T-cell (primary cell): ENCODE data around the gene SNX25. TPM values are rescaled to one million over a fixed set of nuclear protein-coding genes. Genes with fewer than 3 reads are reported as not detected.
"Not testable (repeated sequence)": the region's sequence is repeated elsewhere in the genome, so short reads cannot be mapped to it uniquely, and the experiment has no call there.

Source experiments
- ATAC-seq, 4 experiments: fragments of 200-7000 bp in 3 of 4; fragments of 150-1000 bp in 1 of 4; cut with Tn5 transposase; replicated peaks in 1 of 4; 1 replicate in 3 of 4; 2 replicates in 1 of 4; pipeline ENCODE4 v1.10.0; 2021; ENCODE audit warnings: moderate library complexity in 3 of 4, mild to moderate bottlenecking in 2 of 4, moderate number of reproducible peaks in 1 of 4
- CTCF ChIA-PET, 2 donors: fragments of 300-600 bp; sonication (Branson Sonifier 250); formaldehyde crosslinking; loops; one replicate each; lab custom pipeline; 2022; ENCODE audit warnings: antibody characterized with exemption in 2 of 2; lab: Charles Lee
- POLR2A ChIA-PET, 2 donors: fragments of 300-600 bp; sonication (Branson Sonifier 250); formaldehyde crosslinking; loops; one replicate each; lab custom pipeline; 2022; ENCODE audit warnings: antibody characterized with exemption in 2 of 2; lab: Charles Lee
- DNase-seq, 35 experiments: peaks; one replicate each; pipeline versions ENCODE4 v3.0.0 to v3.0.0-alpha.2; 2013 to 2023
- H3K27ac ChIP-seq: one replicate; pipeline ENCODE4 v1.5.1; 2013; ENCODE audit warnings: low read length
- H3K27me3 ChIP-seq, 2 experiments: replicated peaks in 1 of 2; 1 replicate in 1 of 2; 2 replicates in 1 of 2; pipeline versions ENCODE4 v1.6.1 to v1.7.0; 2013; ENCODE audit warnings: low read length in 1 of 2, mixed read lengths in 1 of 2; ENCODE audit not compliant: control insufficient read depth in 2 of 2, insufficient read depth in 2 of 2; ENCODE audit errors: extremely low read depth in 1 of 2
- H3K36me3 ChIP-seq, 2 donors: 1 replicate in 1 of 2; 2 replicates in 1 of 2; pipeline versions ENCODE4 v1.6.1 to v1.7.0; 2013; ENCODE audit warnings: low read length in 1 of 2; ENCODE audit not compliant: control insufficient read depth in 2 of 2, insufficient read depth in 1 of 2; ENCODE audit errors: extremely low read depth in 1 of 2
- H3K4me1 ChIP-seq, 2 experiments: 1 replicate in 1 of 2; 2 replicates in 1 of 2; pipeline versions ENCODE4 v1.6.1 to v1.7.0; 2013; ENCODE audit warnings: low read length in 2 of 2, mixed read lengths in 1 of 2; ENCODE audit not compliant: insufficient read depth in 2 of 2, control insufficient read depth in 1 of 2; ENCODE audit errors: extremely low read depth in 1 of 2
- H3K4me3 ChIP-seq, 2 donors: 1 replicate in 1 of 2; 2 replicates in 1 of 2; pipeline versions ENCODE4 v1.5.1 to v1.7.0; 2013; ENCODE audit warnings: mild to moderate bottlenecking in 2 of 2, low read length in 1 of 2, moderate library complexity in 1 of 2; ENCODE audit not compliant: control insufficient read depth in 1 of 2; ENCODE audit errors: extremely low read depth in 1 of 2
- H3K9me3 ChIP-seq: 2 replicates; pipeline ENCODE4 v1.7.0; 2013
- H3K27ac Mint-ChIP-seq, 2 donors: one replicate each; pipeline ENCODE4 v1.8.0; 2020 to 2021; ENCODE audit warnings: mild to moderate bottlenecking in 2 of 2, mixed read lengths in 2 of 2
- H3K27me3 Mint-ChIP-seq, 2 donors: one replicate each; pipeline ENCODE4 v1.8.0; 2021 to 2022; ENCODE audit warnings: mixed read lengths in 2 of 2
- H3K36me3 Mint-ChIP-seq: one replicate; pipeline ENCODE4 v1.8.0; 2021; ENCODE audit warnings: mixed read lengths
- H3K4me1 Mint-ChIP-seq, 3 donors: one replicate each; pipeline ENCODE4 v1.8.0; 2020 to 2022; ENCODE audit warnings: mixed read lengths in 3 of 3, mild to moderate bottlenecking in 1 of 3
- H3K4me3 Mint-ChIP-seq, 3 donors: one replicate each; pipeline ENCODE4 v1.8.0; 2020 to 2022; ENCODE audit warnings: mild to moderate bottlenecking in 3 of 3, mixed read lengths in 3 of 3, moderate library complexity in 3 of 3
- H3K9me3 Mint-ChIP-seq, 3 donors: one replicate each; pipeline ENCODE4 v1.8.0; 2020 to 2022; ENCODE audit warnings: mixed read lengths in 3 of 3
- WGBS: methylation state at CpG from one replicate; pipeline ENCODE4 v1.1.5; 2013; ENCODE audit warnings: missing lambda C conversion rate; ENCODE audit not compliant: insufficient coverage; 5-methylcytosine and 5-hydroxymethylcytosine counted together
- total RNA-seq, 35 experiments: library from RNA in 6 of 35; stranded (reverse) in 6 of 35; fragments of 120-200 nt in 1 of 35; gene quantifications; one replicate each; pipeline versions ENCODE4 v1.2.1 to v1.2.4 and lab custom pipeline; 2013 to 2026

The SNX25 gene
- total RNA-seq, 5 donors from 2014 or later (not counting 1 experiment from before 2014, with no cell fraction given), result 14.0 to 19.3 (median 16.4) TPM

DNA sequence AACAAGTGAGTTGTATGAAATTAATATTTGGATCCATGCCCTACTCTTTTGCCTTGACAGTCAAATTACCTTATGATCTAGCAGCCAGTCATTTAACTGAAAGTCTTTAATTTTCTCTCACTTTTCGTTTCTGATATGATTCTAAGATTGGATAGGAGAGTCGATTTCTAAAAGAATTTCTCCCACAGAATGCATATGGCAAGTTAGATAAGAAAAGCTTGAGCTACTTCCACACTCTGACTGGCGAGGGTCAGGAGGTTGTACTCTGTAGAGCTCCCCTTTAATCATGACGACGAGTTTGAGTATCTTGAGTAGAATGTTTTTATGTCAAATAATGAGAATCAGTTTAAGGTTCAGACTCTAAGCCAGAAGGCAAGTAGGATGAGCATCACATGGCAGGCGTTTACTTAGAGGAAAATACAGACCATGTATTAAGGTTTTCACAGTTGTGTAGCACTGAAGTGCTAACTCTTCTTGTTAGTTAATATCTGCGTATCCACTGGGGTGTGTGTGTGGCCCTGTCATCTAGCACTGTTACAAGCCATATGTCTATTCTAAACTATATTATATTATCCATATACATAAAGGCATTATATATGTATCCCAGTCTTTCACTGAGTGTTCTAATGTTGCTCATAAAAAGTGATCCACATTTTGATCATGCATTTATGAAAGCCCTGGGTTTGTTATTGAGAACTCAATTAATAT, 148.5 kb downstream of the SNX25 start:
- DNase-seq, result no peak
- WGBS, result 89% methylated on average over 4 of the region's 7 CpGs
- H3K4me1 Mint-ChIP-seq, result no peaks in the 10 kb centered on the region
- H3K27ac Mint-ChIP-seq, result no peak overlapping the region
- Histone ChIP-seq H3K4me3 (no peak overlapping the region), H3K36me3 (peaks cover 6 to 26% of the 10 kb centered on the region in 2 donors), H3K27me3 (no peaks in the 10 kb centered on the region), H3K27ac (no peak overlapping the region), H3K9me3 (no peaks in the 10 kb centered on the region), H3K4me1 (no peaks in the 10 kb centered on the region)
- H3K36me3 Mint-ChIP-seq, result peaks cover 39% of the 10 kb centered on the region
- ChIA-PET CTCF (no interaction called here), POLR2A (no interaction called here)
- H3K9me3 Mint-ChIP-seq, result no peaks in the 10 kb centered on the region
- no peaks in the 10 kb centered on the region for H3K27me3 Mint-ChIP-seq
- H3K4me3 Mint-ChIP-seq, result no peak overlapping the region
- ATAC-seq, result no peak

- Histone ChIP-seq H3K4me3 (no peak overlapping the region), H3K9me3 (no peaks in the 10 kb centered on the region), H3K36me3 (peaks cover 6 to 21% of the 10 kb centered on the region in 2 donors), H3K27ac (no peak overlapping the region), H3K4me1 (no peaks in the 10 kb centered on the region), H3K27me3 (no peaks in the 10 kb centered on the region)
- no peak overlapping the region for H3K27ac Mint-ChIP-seq
- no peaks in the 10 kb centered on the region for H3K4me1 Mint-ChIP-seq
- ChIA-PET CTCF (no interaction called here), POLR2A (no interaction called here)
- H3K9me3 Mint-ChIP-seq, result no peaks in the 10 kb centered on the region
- no peak overlapping the region for H3K4me3 Mint-ChIP-seq
- DNase-seq (no peak), ATAC-seq (no peak)
- no peaks in the 10 kb centered on the region for H3K27me3 Mint-ChIP-seq
- 100% methylated on average over 2 of the region's 4 CpGs for WGBS
- H3K36me3 Mint-ChIP-seq, result peaks cover 40% of the 10 kb centered on the region
Observed at GRCh38 chr4:185358514-185358913, 149.1 kb downstream of the SNX25 start.

DNA sequence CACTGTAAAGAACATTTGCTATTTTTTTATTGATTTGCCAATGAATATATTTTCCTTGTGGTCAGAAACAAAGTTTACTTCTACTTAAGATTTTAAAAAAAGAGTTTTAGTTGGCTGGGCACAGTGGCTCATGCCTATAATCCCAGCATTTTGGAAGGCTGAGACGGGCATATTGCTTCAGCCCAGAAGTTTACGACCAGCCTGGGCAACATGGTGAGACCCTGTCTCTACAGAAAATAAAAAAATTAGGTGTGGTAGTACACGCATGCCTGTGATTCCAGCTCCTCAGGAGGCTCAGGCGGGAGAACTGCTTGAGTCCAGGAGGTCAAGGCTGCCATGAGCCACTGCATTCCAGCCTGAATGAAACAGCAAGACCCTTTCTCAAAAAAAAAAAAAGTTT, 149.6 kb downstream of the SNX25 start:
- Histone ChIP-seq H3K27ac (no peak overlapping the region), H3K36me3 (peaks cover 6 to 20% of the 10 kb centered on the region in 2 donors)
- no peak for ATAC-seq

DNA sequence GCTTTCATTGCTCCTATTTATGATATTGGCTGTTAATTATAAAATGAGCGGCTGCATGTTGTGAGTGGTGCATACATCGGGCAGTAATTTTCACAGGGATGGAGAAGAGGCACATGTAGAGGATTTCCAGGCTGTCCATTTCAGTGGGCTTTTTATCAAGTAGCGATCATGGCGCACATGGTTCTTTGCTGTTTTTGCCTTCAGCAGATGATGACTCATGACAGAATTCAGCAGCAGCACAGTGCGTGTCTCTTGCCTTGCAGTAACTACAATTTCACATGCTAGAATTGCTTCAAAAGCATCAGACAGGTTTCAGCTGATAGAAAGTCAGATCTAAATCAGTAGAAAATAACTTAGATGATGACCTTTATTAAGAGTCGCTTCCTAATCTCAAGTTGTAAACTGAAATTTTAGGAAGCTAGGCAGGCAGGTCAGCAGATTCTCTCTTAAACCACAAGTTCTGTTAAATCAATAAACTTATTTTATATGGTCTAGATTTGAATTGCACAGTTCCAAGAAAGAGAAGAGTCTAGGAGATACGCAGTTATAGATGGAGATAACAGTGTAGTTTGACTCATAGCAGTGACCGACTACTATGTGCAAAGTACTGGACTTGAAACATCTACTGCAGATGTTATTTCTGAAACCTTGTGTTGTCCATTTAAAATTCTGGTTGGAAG, 150.5 kb downstream of the SNX25 start:
- no peak for ATAC-seq
- ChIA-PET CTCF (no interaction called here), POLR2A (no interaction called here)
- no peaks in the 10 kb centered on the region for H3K4me1 Mint-ChIP-seq
- no peaks in the 10 kb centered on the region for H3K9me3 Mint-ChIP-seq
- H3K27me3 Mint-ChIP-seq, result no peaks in the 10 kb centered on the region
- H3K27ac ChIP-seq, result no peak overlapping the region
- peaks cover 6 to 16% of the 10 kb centered on the region in 2 donors for H3K36me3 ChIP-seq
- H3K4me3 ChIP-seq, result no peak overlapping the region
- DNase-seq, result no peak
- no peak overlapping the region for H3K27ac Mint-ChIP-seq
- H3K9me3 ChIP-seq, result no peaks in the 10 kb centered on the region
- H3K27me3 ChIP-seq, result no peaks in the 10 kb centered on the region
- H3K36me3 Mint-ChIP-seq, result peaks cover 31% of the 10 kb centered on the region
- no peak overlapping the region for H3K4me3 Mint-ChIP-seq
- WGBS, result 100% methylated on average over 7 of the region's 8 CpGs
- no peaks in the 10 kb centered on the region for H3K4me1 ChIP-seq

More for the DNA sequence above, 149.6 kb downstream of the SNX25 start:
- CTCF ChIA-PET, result no interaction called here
- H3K9me3 Mint-ChIP-seq, result no peaks in the 10 kb centered on the region
- 93% methylated on average over 3 of the region's 4 CpGs for WGBS
- H3K36me3 Mint-ChIP-seq, result peaks cover 39% of the 10 kb centered on the region
- Histone ChIP-seq H3K27me3 (no peaks in the 10 kb centered on the region), H3K4me3 (no peak overlapping the region), H3K4me1 (no peaks in the 10 kb centered on the region), H3K9me3 (no peaks in the 10 kb centered on the region)
- no peak for DNase-seq
- no peaks in the 10 kb centered on the region for H3K27me3 Mint-ChIP-seq
- H3K27ac Mint-ChIP-seq, result no peak overlapping the region
- no peak overlapping the region for H3K4me3 Mint-ChIP-seq
- POLR2A ChIA-PET, result no interaction called here
- H3K4me1 Mint-ChIP-seq, result no peaks in the 10 kb centered on the region

- no peak overlapping the region for H3K27ac ChIP-seq
- no peak overlapping the region for H3K4me3 ChIP-seq
- ATAC-seq, result no peak
- no peak overlapping the region for H3K4me3 Mint-ChIP-seq
- peaks cover 30% of the 10 kb centered on the region for H3K36me3 Mint-ChIP-seq
- H3K9me3 ChIP-seq, result no peaks in the 10 kb centered on the region
- 100% methylated on average over 2 of the region's 3 CpGs for WGBS
- no peaks in the 10 kb centered on the region for H3K4me1 ChIP-seq
- DNase-seq, result no peak
- H3K27ac Mint-ChIP-seq, result no peak overlapping the region
- ChIA-PET CTCF (no interaction called here), POLR2A (no interaction called here)
- no peaks in the 10 kb centered on the region for H3K27me3 Mint-ChIP-seq
- H3K4me1 Mint-ChIP-seq, result no peaks in the 10 kb centered on the region
- no peaks in the 10 kb centered on the region for H3K9me3 Mint-ChIP-seq
- H3K27me3 ChIP-seq, result no peaks in the 10 kb centered on the region
- peaks cover 6 to 16% of the 10 kb centered on the region in 2 donors for H3K36me3 ChIP-seq
Observed at GRCh38 chr4:185361872-185362271, 152.5 kb downstream of the SNX25 start.

DNA sequence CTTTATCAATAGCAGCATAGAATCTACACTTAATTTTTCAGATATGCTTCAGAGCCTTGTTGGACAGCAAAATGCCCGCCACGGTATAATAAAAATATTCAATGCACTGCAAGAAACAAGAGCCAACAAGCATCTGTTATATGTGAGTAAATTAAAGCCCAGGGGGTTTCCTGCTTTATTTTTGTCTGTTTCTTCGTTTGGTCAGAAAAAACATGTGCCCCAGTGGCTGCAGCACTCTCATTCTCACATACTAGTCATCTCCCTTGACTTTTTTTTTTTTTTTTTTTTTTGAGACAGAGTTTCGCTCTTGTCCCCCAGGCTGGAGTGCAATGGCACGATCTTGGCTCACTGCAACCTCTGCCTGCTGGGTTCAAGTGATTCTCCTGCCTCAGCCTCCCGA, 153.2 kb downstream of the SNX25 start:
- H3K27ac ChIP-seq, ATAC-seq, H3K4me3 Mint-ChIP-seq, H3K9me3 Mint-ChIP-seq, H3K27me3 ChIP-seq, H3K9me3 ChIP-seq, H3K4me1 Mint-ChIP-seq, H3K4me1 ChIP-seq, H3K27me3 Mint-ChIP-seq, H3K4me3 ChIP-seq, DNase-seq, H3K27ac Mint-ChIP-seq: not testable (repeated sequence)
- WGBS, result no CpG with 5 or more reads among the region's 6 CpGs
- peaks cover 6 to 11% of the 10 kb centered on the region in 2 donors for H3K36me3 ChIP-seq
- peaks cover 23% of the 10 kb centered on the region for H3K36me3 Mint-ChIP-seq
- POLR2A ChIA-PET, result interaction anchor here in 1 of 2 donors (0.6 kb wide), 1 partner anchor 14 kb away, joined by 3 read pairs; no protein-coding TSS in a partner anchor
- CTCF ChIA-PET, result interaction anchor here (0.5 kb wide), 2 partner anchors 69 to 113 kb away, joined by 4 to 6 read pairs; no protein-coding TSS in a partner anchor
